GM12875 (cell line): ENCODE results near the gene ATG10.

Experiments
- H3K4me3 ChIP-seq: one replicate; pipeline ENCODE4 v1.5.1; 2011; ENCODE audit warnings: low read depth, low read length, control low read depth
- TF ChIP-seq, protein P1 (sequence below): IDR thresholded peaks from 2 replicates; pipeline ENCODE4 v1.5.1; 2011; ENCODE audit warnings: low read depth, mild to moderate bottlenecking, control low read depth, inconsistent platforms, low read length, moderate library complexity, borderline replicate concordance; ENCODE audit not compliant: insufficient read depth

ATG10 gene

DNA sequence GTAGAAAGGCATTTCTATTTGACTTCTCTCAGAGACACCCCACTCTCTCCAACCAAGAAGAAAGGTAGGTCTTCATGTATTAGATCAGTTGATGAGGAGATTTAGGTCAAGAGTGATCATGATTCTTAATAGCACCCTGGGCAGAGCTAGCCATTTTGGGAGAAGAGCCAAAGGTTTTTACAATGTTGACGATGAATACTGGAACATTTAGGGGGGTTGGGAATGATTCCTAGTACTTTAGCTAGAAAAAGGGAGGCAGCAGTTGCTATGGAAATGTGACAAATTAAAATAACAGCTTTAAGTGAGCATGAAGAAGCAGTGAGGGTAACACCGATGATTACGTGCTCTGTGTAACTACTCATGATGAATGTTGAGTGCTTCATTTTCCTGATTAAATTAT, 315.8 kb downstream of the ATG10 start:
- TF ChIP-seq, protein P1, sequence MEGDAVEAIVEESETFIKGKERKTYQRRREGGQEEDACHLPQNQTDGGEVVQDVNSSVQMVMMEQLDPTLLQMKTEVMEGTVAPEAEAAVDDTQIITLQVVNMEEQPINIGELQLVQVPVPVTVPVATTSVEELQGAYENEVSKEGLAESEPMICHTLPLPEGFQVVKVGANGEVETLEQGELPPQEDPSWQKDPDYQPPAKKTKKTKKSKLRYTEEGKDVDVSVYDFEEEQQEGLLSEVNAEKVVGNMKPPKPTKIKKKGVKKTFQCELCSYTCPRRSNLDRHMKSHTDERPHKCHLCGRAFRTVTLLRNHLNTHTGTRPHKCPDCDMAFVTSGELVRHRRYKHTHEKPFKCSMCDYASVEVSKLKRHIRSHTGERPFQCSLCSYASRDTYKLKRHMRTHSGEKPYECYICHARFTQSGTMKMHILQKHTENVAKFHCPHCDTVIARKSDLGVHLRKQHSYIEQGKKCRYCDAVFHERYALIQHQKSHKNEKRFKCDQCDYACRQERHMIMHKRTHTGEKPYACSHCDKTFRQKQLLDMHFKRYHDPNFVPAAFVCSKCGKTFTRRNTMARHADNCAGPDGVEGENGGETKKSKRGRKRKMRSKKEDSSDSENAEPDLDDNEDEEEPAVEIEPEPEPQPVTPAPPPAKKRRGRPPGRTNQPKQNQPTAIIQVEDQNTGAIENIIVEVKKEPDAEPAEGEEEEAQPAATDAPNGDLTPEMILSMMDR: no peak
- no peak overlapping the region for H3K4me3 ChIP-seq

- no peak overlapping the region for H3K4me3 ChIP-seq
- TF ChIP-seq, protein P1: no peak
Observed at GRCh38 chr5:82290005-82290404, 318.2 kb downstream of the ATG10 start.

DNA sequence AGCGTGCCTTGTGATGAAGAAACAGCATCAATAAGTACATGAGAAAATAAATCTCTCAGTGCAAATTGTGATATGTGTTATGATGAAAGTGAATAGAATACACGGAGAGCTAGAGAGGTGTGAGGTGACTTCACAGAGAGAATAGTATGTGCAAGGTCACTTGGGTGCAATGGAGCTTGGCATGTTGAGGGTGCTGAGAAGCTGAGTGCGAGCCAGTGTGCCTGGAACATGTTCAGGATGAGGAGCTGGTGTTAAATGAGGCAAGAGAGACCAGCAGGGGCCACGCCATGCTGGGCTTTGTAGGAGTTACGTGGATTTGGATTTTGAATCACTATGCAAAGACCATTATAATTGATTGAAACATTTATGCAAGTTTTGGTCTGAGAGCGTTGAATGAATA, 319.1 kb downstream of the ATG10 start:
- H3K4me3 ChIP-seq: no peak overlapping the region
- TF ChIP-seq, protein P1: no peak

DNA sequence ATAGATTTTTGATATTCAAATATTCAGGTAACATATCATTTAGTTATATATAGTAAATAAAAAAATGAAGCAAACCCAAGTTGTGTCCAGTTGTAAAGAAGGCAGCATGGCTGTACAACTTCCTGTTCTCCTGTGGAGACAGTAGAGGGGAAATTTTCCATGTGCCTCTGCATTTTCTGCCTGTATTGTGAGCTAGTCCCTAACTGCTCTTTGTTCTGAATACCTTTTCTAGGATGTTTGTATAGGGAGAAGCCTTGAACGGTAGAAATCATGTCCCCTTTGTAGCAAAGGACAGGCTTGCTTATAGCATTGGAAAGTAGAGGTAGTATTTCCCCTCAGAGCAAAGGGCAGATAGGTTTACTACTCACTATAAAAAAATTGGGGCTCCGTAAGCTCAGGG, 319.6 kb downstream of the ATG10 start:
- no peak overlapping the region for H3K4me3 ChIP-seq
- TF ChIP-seq, protein P1: no peak

DNA sequence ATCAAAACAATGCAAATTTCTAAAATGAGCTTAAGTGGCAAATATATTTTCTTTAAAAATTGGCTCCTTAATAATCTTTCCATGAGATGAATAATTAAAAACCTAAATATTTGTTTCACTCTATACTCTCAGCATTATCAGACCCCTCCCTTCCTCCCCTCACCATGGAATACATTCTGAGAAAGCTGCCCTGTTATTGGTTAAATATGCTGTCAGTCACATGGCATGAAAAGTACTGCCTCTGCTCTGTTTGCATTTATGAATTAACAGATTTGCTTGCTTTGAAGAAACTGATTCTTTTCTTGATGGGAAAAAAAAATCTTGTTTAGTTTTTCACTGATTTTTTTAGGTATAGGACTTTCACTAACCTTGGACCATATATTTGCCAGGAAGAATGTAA, 323.3 kb downstream of the ATG10 start:
- H3K4me3 ChIP-seq: no peak overlapping the region
- TF ChIP-seq, protein P1: no peak

GRCh38 chr5:82295959-82296531, 324.2 kb downstream of the ATG10 start:
- no peak overlapping the region for H3K4me3 ChIP-seq
- TF ChIP-seq, protein P1: no peak

DNA sequence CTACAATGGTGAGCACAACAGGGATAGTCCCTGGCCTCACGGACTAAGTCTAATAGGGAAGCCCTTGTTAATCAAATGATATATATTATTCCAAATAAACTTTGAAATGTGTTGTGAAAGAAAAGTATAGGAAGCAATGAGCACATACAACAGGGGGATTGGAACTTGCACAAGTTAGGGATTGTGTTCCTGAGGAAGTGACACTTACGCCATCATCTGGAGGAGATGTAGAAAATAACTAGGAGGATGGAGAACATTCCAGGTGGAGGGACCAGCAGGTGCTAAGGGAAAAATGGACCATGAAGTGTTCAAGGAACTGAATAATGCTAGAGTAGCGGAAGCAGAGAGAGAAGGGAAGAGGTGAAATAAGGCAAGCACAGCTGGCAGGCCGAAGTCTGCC, 325.1 kb downstream of the ATG10 start:
- no peak overlapping the region for H3K4me3 ChIP-seq
- TF ChIP-seq, protein P1: no peak
